HepG2 (cell line): ENCODE results near the gene BRPF1. TPM values are rescaled to one million over a fixed set of nuclear protein-coding genes. Genes with fewer than 3 reads are reported as not detected.

Source experiments
- ATAC-seq: fragments of 200-7000 bp; cut with Tn5 transposase; 3 replicates; pipeline ENCODE4 v1.9.1; 2020; ENCODE audit warnings: mild to moderate bottlenecking, moderate library complexity
- BruUV-seq: library from RNA; stranded (reverse); fragments of 400-500 nt; replicated peaks from 2 replicates; lab custom pipeline; 2021; lab: Mats Ljungman, UMichigan
- CTCF ChIA-PET: fragments of 300-600 bp; formaldehyde crosslinking; extraction: SDS; loops from one replicate; lab custom pipeline; 2021; ENCODE audit warnings: low total read pairs, inconsistent platforms, low intra/inter-chr PET ratio; lab: Yijun Ruan, JAX
- POLR2A ChIA-PET: fragments of 350-600 bp; sonication (Branson Sonifier 250); formaldehyde crosslinking; loops from one replicate; lab custom pipeline; 2020; ENCODE audit warnings: antibody characterized with exemption, inconsistent platforms; lab: Yijun Ruan, JAX
- DNase-seq: peaks from one replicate; pipeline ENCODE4 v3.0.0-alpha.2; 2015; ENCODE audit warnings: low spot score
- FAIRE-seq: peaks from 3 replicates; lab custom pipeline; 2011; peaks lifted over from hg19 to GRCh38; lab: Jason Lieb, UNC
- H2AFZ ChIP-seq: one replicate; pipeline ENCODE4 v1.6.1; 2011; ENCODE audit warnings: low read length, inconsistent platforms
- H3K27ac ChIP-seq: fragments of 300-600 bp; 3 replicates; pipeline ENCODE4 v1.8.0; 2011; ENCODE audit warnings: mixed run types, mild to moderate bottlenecking, mixed read lengths, low read length, inconsistent platforms; ENCODE audit not compliant: insufficient read depth; ENCODE audit errors: extremely low read length
- H3K27me3 ChIP-seq, 2 experiments: fragments of 200-600 bp in 1 of 2; 2 replicates in 1 of 2; 3 replicates in 1 of 2; pipeline versions ENCODE4 v1.6.0 to v1.8.0; 2011; ENCODE audit warnings: low read length in 2 of 2, mild to moderate bottlenecking in 2 of 2, moderate library complexity in 2 of 2, inconsistent platforms in 1 of 2; ENCODE audit not compliant: insufficient read depth in 2 of 2, control insufficient read depth in 1 of 2
- H3K36me3 ChIP-seq, 2 experiments: fragments of 200-600 bp in 1 of 2; replicated peaks in 1 of 2; 2 replicates in 1 of 2; 3 replicates in 1 of 2; pipeline versions ENCODE4 v1.5.1 to v1.8.0; 2011; ENCODE audit warnings: low read length in 2 of 2, inconsistent platforms in 1 of 2; ENCODE audit not compliant: insufficient read depth in 2 of 2, control insufficient read depth in 1 of 2
- H3K4me1 ChIP-seq: 2 replicates; pipeline ENCODE4 v1.5.1; 2012; ENCODE audit warnings: low read length, inconsistent platforms; ENCODE audit not compliant: insufficient read depth
- H3K4me2 ChIP-seq: 2 replicates; pipeline ENCODE4 v1.6.0; 2011; ENCODE audit warnings: low read depth, low read length, inconsistent platforms
- H3K4me3 ChIP-seq, 3 experiments: fragments of 200-600 bp in 1 of 3; sonication (generic), shearing (Covaris generic) in 1 of 3; replicated peaks in 1 of 3; 2 replicates each; pipeline ENCODE4 v1.5.1; 2011 to 2016; ENCODE audit warnings: low read length in 3 of 3, inconsistent platforms in 2 of 3, low read depth in 2 of 3, mild to moderate bottlenecking in 2 of 3, control low read depth in 1 of 3, mixed read lengths in 1 of 3; ENCODE audit not compliant: insufficient read depth in 1 of 3
- H3K79me2 ChIP-seq: one replicate; pipeline ENCODE4 v1.6.1; 2011; ENCODE audit warnings: low read length, inconsistent platforms; ENCODE audit not compliant: insufficient read depth
- H3K9ac ChIP-seq: 2 replicates; pipeline ENCODE4 v1.6.0; 2011; ENCODE audit warnings: mild to moderate bottlenecking, low read depth, low read length, inconsistent platforms; ENCODE audit not compliant: insufficient read depth
- H3K9me3 ChIP-seq: 2 replicates; pipeline ENCODE4 v1.5.1; 2012; ENCODE audit warnings: mild to moderate bottlenecking, low read length
- H4K20me1 ChIP-seq: 2 replicates; pipeline ENCODE4 v1.6.0; 2011; ENCODE audit warnings: inconsistent platforms, mild to moderate bottlenecking, low read length, moderate library complexity; ENCODE audit not compliant: insufficient read depth
- CREM ChIP-seq, 2 experiments: sonication (generic) in 1 of 2; formaldehyde crosslinking in 1 of 2; IDR thresholded peaks; 2 replicates each; pipeline versions ENCODE4 v1.4.0 to v1.6.1; 2016 to 2020; ENCODE audit warnings: antibody characterized with exemption in 1 of 2, mild to moderate bottlenecking in 1 of 2, missing genetic modification reagents in 1 of 2
- NRL ChIP-seq: sonication (generic); formaldehyde crosslinking; IDR thresholded peaks from 2 replicates; pipeline ENCODE4 v1.5.0; 2020; ENCODE audit warnings: missing genetic modification reagents, mild to moderate bottlenecking, moderate library complexity, borderline replicate concordance
- TBX2 ChIP-seq: sonication (generic); formaldehyde crosslinking; IDR thresholded peaks from 2 replicates; pipeline ENCODE4 v1.5.0; 2020; ENCODE audit warnings: missing genetic modification reagents, mild to moderate bottlenecking, borderline replicate concordance
- ZKSCAN8 ChIP-seq: IDR thresholded peaks from 2 replicates; pipeline ENCODE4 v1.6.1; 2016; ENCODE audit warnings: borderline replicate concordance, missing genetic modification reagents, missing compliant biosample characterization
- ZNF251 ChIP-seq: sonication (generic); formaldehyde crosslinking; IDR thresholded peaks from 2 replicates; pipeline ENCODE4 v1.9.0; 2021; ENCODE audit warnings: mild to moderate bottlenecking, missing genetic modification reagents
- ZNF263 ChIP-seq: sonication (generic); formaldehyde crosslinking; IDR thresholded peaks from 2 replicates; pipeline ENCODE4 v1.4.0; 2020; ENCODE audit warnings: missing genetic modification reagents
- ZNF501 ChIP-seq: sonication (generic); formaldehyde crosslinking; IDR thresholded peaks from 2 replicates; pipeline ENCODE4 v1.5.1; 2020; ENCODE audit warnings: mild to moderate bottlenecking, moderate library complexity, missing genetic modification reagents
- ZNF800 ChIP-seq: sonication (generic); formaldehyde crosslinking; IDR thresholded peaks from 2 replicates; pipeline ENCODE4 v1.4.0; 2020; ENCODE audit warnings: missing genetic modification reagents
- WGBS: methylation state at CpG from one replicate; pipeline ENCODE4 v1.1.6; 2017; ENCODE audit warnings: low lambda C conversion rate; 5-methylcytosine and 5-hydroxymethylcytosine counted together
- in situ Hi-C: cut with HindIII; loops from 2 replicates; pipeline ENCODE4 v1.10.0; 2017; ENCODE audit warnings: low pct_unique_long_range_greater_than_20kb; ENCODE audit not compliant: extremely low pct_ligation_motif_present
- intact Hi-C: fragments of 100-400 bp; cut with micrococcal nuclease; formaldehyde crosslinking; loops from one replicate; pipeline ENCODE4 v1.10.0; 2022; ENCODE audit not compliant: unreplicated experiment
- polyA plus RNA-seq, 8 experiments: library from polyadenylated mRNA; depleted of rRNA in 3 of 8; stranded (reverse) in 7 of 8; unstranded in 1 of 8; fragments of >200 nt; fragmentation: Illumina TruSeq in 4 of 8; extraction: Trizol in 4 of 8; gene quantifications; 2 replicates each; pipeline versions ENCODE4 v1.2.1 to v1.2.3, GENCODE V29; 2011 to 2016; ENCODE audit warnings: low read depth in 4 of 8, missing spikeins in 1 of 8, mixed read lengths in 1 of 8; ENCODE audit not compliant: insufficient read depth in 1 of 8
- total RNA-seq, 5 experiments: library from RNA; depleted of rRNA; stranded (reverse); fragments of >200 nt; fragmentation: Illumina TruSeq; extraction: Trizol; gene quantifications; 2 replicates each; pipeline ENCODE4 v1.2.3, GENCODE V29; 2016; ENCODE audit warnings: low read depth in 1 of 5

The BRPF1 gene
- total and polyA plus RNA-seq, 2 of the 13 experiments (the other 11 are each of a cell fraction or from before 2014, with no cell fraction given), result 7.3 to 10.0 TPM

DNA sequence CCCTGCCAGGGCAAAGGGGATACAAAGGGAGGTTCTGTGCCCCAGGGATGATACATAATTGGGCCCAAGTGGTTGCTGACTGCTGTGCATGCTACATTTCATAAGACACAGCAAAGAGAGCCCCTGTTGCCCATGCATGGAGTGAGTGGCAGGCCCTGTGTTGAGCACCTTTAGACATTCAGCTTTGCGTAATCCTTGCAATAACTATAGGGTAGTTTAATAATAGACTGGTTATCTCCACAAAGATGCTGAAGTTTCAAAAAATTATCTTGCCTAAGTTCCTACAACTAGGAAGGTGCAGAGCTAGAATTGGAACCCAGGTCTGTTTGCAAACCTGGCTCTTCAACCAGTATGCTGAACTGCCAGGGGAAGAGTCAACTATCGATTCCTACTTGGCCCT, 16.5 kb downstream of the BRPF1 start:
- H3K79me2 ChIP-seq, result peaks cover 13% of the 10 kb centered on the region
- H3K9me3 ChIP-seq, result no peaks in the 10 kb centered on the region
- TF ChIP-seq CREM (IDR thresholded peaks at IDR 0.05) (no peak), CREM (CRISPR knock-in tag; IDR thresholded peaks at IDR 0.05) (no peak), ZNF263 (no peak), ZNF800 (CRISPR knock-in tag) (no peak)
- 100% methylated on average over 2 of the region's 2 CpGs for WGBS
- H4K20me1 ChIP-seq, result no peaks in the 10 kb centered on the region
- no peak overlapping the region for H3K27ac ChIP-seq
- H3K4me3 ChIP-seq, result no peak overlapping the region
- H3K9ac ChIP-seq, result no peak overlapping the region
- no peaks in the 10 kb centered on the region for H3K27me3 ChIP-seq
- in situ Hi-C loops, result no loop called here
- H3K36me3 ChIP-seq, result peaks cover 32 to 55% of the 10 kb centered on the region in 2 experiments
- ATAC-seq, result no peak
- CTCF ChIA-PET, result no interaction called here
- DNase-seq, result no peak
- peaks cover 19% of the 10 kb centered on the region for H3K4me1 ChIP-seq
- BruUV-seq, result no TSS peak
- no peak overlapping the region for H3K4me2 ChIP-seq
- POLR2A ChIA-PET, result interaction anchor here (3.8 to 4.0 kb wide), 2 partner anchors 16 to 21 kb away, joined by 40 to 50 read pairs; partner anchors contain the start of genes BRPF1 and CAMK1
- FAIRE-seq, result no peak
- intact Hi-C loops, result no loop called here
- no peak overlapping the region for H2AFZ ChIP-seq

GRCh38 chr3:9749296-9749644, 17.7 kb downstream of the BRPF1 start:
- FAIRE-seq (no peak), DNase-seq (no peak), ATAC-seq (peak; percentile 22)
- CTCF ChIA-PET, result no interaction called here
- Histone ChIP-seq H3K79me2 (peaks cover 13% of the 10 kb centered on the region), H3K9ac (peak overlapping the region; percentile 77), H3K4me3 (peak overlapping the region; percentile 78 to 89 (median 83)), H2AFZ (no peak overlapping the region), H3K27me3 (no peaks in the 10 kb centered on the region), H3K9me3 (no peaks in the 10 kb centered on the region), H3K4me1 (peaks cover 19% of the 10 kb centered on the region), H3K27ac (peak overlapping the region; percentile 72), H4K20me1 (no peaks in the 10 kb centered on the region), H3K4me2 (peak overlapping the region; percentile 90), H3K36me3 (peaks cover 33 to 46% of the 10 kb centered on the region in 2 experiments)
- in situ Hi-C loops, result no loop called here
- POLR2A ChIA-PET, result interaction anchor here (1.0 to 4.0 kb wide), 11 partner anchors 11 to 197 kb away, joined by 3 to 50 read pairs (median 7); partner anchors contain the start of genes ARPC4, BRPF1, CAMK1 and TADA3
- WGBS, result 31% methylated on average over 16 of the region's 19 CpGs
- intact Hi-C loops, result loop anchor here (1.0 kb wide), 1 partner anchor 18 kb away; the partner anchor contains the start of gene BRPF1
- TSS peak; percentile 76 for BruUV-seq
- no peak for TF ChIP-seq ZKSCAN8
- peak; percentile 63; the same call in 1 of the 2 replicates for TF ChIP-seq ZNF501
- 0 out of 2 replicates have a peak, but pooled peaks have one; percentile 40 for TF ChIP-seq NRL (CRISPR knock-in tag)
- TF ChIP-seq ZNF251, result 0 out of 2 replicates have a peak, but pooled peaks have one; percentile 39
- no peak for TF ChIP-seq TBX2 (CRISPR knock-in tag)
